Kidney glomerular epithelial cell (primary cell): ENCODE data around the gene ARFGAP1.

ENCODE experiments used
- DNase-seq: peaks from one replicate; lab custom pipeline; 2025; lab: John Stamatoyannopoulos, UW

The ARFGAP1 gene

GRCh38 chr20:63280371-63280770, 7.8 kb downstream of the ARFGAP1 start:
- DNase-seq = no peak

GRCh38 chr20:63280929-63281545, 8.4 kb downstream of the ARFGAP1 start:
- DNase-seq = no peak

- DNase-seq = no peak
Observed at GRCh38 chr20:63281742-63282665, 9.4 kb downstream of the ARFGAP1 start.

- DNase-seq = no peak
Observed at GRCh38 chr20:63282946-63283345, 10.3 kb downstream of the ARFGAP1 start.

GRCh38 chr20:63283397-63284082, 10.9 kb downstream of the ARFGAP1 start:
- no peak for DNase-seq

GRCh38 chr20:63284083-63284440, 11.4 kb downstream of the ARFGAP1 start:
- no peak for DNase-seq

GRCh38 chr20:63284544-63284949, 11.9 kb downstream of the ARFGAP1 start:
- DNase-seq = no peak

- DNase-seq = no peak
Observed at GRCh38 chr20:63284981-63285524, 12.4 kb downstream of the ARFGAP1 start.

- DNase-seq = no peak
Observed at GRCh38 chr20:63285636-63286615, 13.3 kb downstream of the ARFGAP1 start.

GRCh38 chr20:63286781-63287696, 14.4 kb downstream of the ARFGAP1 start:
- no peak for DNase-seq

GRCh38 chr20:63287697-63288580, 15.3 kb downstream of the ARFGAP1 start:
- no peak for DNase-seq

GRCh38 chr20:63288581-63289251, 16.1 kb downstream of the ARFGAP1 start:
- DNase-seq = no peak

- no peak for DNase-seq
Observed at GRCh38 chr20:63289311-63290135, 16.9 kb downstream of the ARFGAP1 start.

- no peak for DNase-seq
Observed at GRCh38 chr20:63290136-63290676, 17.6 kb downstream of the ARFGAP1 start.

GRCh38 chr20:63290677-63291472, 18.3 kb downstream of the ARFGAP1 start:
- peak; percentile 3 for DNase-seq

- DNase-seq = no peak
Observed at GRCh38 chr20:63291811-63292210, 19.2 kb downstream of the ARFGAP1 start.

GRCh38 chr20:63292292-63292701, 19.7 kb downstream of the ARFGAP1 start:
- DNase-seq = no peak
